K562 (cell line): Measurements from ENCODE around the gene EMC6. TPM values are rescaled to one million over a fixed set of nuclear protein-coding genes. Genes with fewer than 3 reads are reported as not detected.

Experiments used
- ARID1B ChIP-seq: fragments of 450-650 bp; IDR thresholded peaks from 2 replicates; pipeline ENCODE4 v1.6.1; 2016; ENCODE audit warnings: antibody characterized with exemption, mild to moderate bottlenecking, inconsistent platforms
- CBFA2T2 ChIP-seq: fragments of 450-650 bp; conservative IDR thresholded peaks from 2 replicates; pipeline ENCODE4 v1.6.1; 2017; ENCODE audit warnings: mild to moderate bottlenecking
- CREB3L1 ChIP-seq: fragments of 450-650 bp; IDR thresholded peaks from 2 replicates; pipeline ENCODE4 v1.6.1; 2014; ENCODE audit warnings: low read depth, mild to moderate bottlenecking, moderate library complexity, borderline replicate concordance
- CREM ChIP-seq: IDR thresholded peaks from 2 replicates; pipeline ENCODE4 v1.6.1; 2014; ENCODE audit warnings: antibody characterized with exemption, low read depth
- CTCFL ChIP-seq: IDR thresholded peaks from 2 replicates; pipeline ENCODE4 v1.6.1; 2011; ENCODE audit warnings: borderline replicate concordance, low read depth, mild to moderate bottlenecking, moderate library complexity, low read length; ENCODE audit not compliant: insufficient read depth, poor library complexity, severe bottlenecking
- CXXC5 ChIP-seq: fragments of 250-450 bp; sonication (Bioruptor Pico); IDR thresholded peaks from 2 replicates; pipeline ENCODE4 v1.8.0; 2022; ENCODE audit warnings: inconsistent platforms, mild to moderate bottlenecking, moderate library complexity
- ELF4 ChIP-seq: fragments of 450-650 bp; formaldehyde crosslinking; IDR thresholded peaks from 2 replicates; pipeline ENCODE4 v1.4.0; 2022; ENCODE audit warnings: missing genetic modification characterization
- GABPB1 ChIP-seq: sonication (generic); formaldehyde crosslinking; IDR thresholded peaks from 2 replicates; pipeline ENCODE4 v1.8.0; 2022; ENCODE audit warnings: mild to moderate bottlenecking, missing genetic modification reagents
- GATAD2A ChIP-seq: fragments of 450-650 bp; IDR thresholded peaks from 2 replicates; pipeline ENCODE4 v1.6.1; 2017
- HES1 ChIP-seq: fragments of 450-650 bp; IDR thresholded peaks from 2 replicates; pipeline ENCODE4 v1.6.1; 2016; ENCODE audit warnings: low read depth, mild to moderate bottlenecking, moderate library complexity
- IRF9 ChIP-seq: fragments of 450-650 bp; IDR thresholded peaks from 2 replicates; pipeline ENCODE4 v1.6.1; 2016; ENCODE audit warnings: missing biosample characterization, missing genetic modification characterization
- KLF10 ChIP-seq: fragments of 250-450 bp; sonication (Bioruptor Pico); IDR thresholded peaks from 2 replicates; pipeline ENCODE4 v1.6.1; 2021; ENCODE audit warnings: matching md5 sums
- LARP7 ChIP-seq: fragments of 450-650 bp; IDR thresholded peaks from 2 replicates; pipeline ENCODE4 v1.6.1; 2016
- MEIS2 ChIP-seq: fragments of 450-650 bp; IDR thresholded peaks from 2 replicates; pipeline ENCODE4 v1.6.1; 2014; ENCODE audit warnings: mild to moderate bottlenecking; ENCODE audit not compliant: partially characterized antibody
- NELFE ChIP-seq: IDR thresholded peaks from 2 replicates; pipeline ENCODE4 v1.6.1; 2011; ENCODE audit warnings: mild to moderate bottlenecking; ENCODE audit not compliant: insufficient read depth, insufficient read length
- NFIC ChIP-seq: fragments of 450-650 bp; IDR thresholded peaks from 2 replicates; pipeline ENCODE4 v1.6.1; 2017; ENCODE audit warnings: mild to moderate bottlenecking, inconsistent platforms
- PKNOX1 ChIP-seq: fragments of 450-650 bp; IDR thresholded peaks from 2 replicates; pipeline ENCODE4 v1.6.1; 2016
- TCFL5 ChIP-seq: fragments of 250-450 bp; sonication (Bioruptor Pico); conservative IDR thresholded peaks from 2 replicates; pipeline ENCODE4 v1.6.1; 2021; ENCODE audit warnings: mild to moderate bottlenecking, moderate library complexity, matching md5 sums
- TFAP4 ChIP-seq: sonication (generic); formaldehyde crosslinking; IDR thresholded peaks from 2 replicates; pipeline ENCODE4 v1.8.0; 2022; ENCODE audit warnings: missing genetic modification reagents, mild to moderate bottlenecking, moderate library complexity, borderline replicate concordance
- TRIM28 ChIP-seq: fragments of 450-650 bp; IDR thresholded peaks from 2 replicates; pipeline ENCODE4 v1.6.1; 2017
- ZBTB17 ChIP-seq: fragments of 450-650 bp; formaldehyde crosslinking; IDR thresholded peaks from 2 replicates; pipeline ENCODE4 v1.4.0; 2020; ENCODE audit warnings: mild to moderate bottlenecking
- ZNF311 ChIP-seq: fragments of 250-450 bp; sonication (Bioruptor Pico); IDR thresholded peaks from 2 replicates; pipeline ENCODE4 v1.4.0; 2020; ENCODE audit warnings: mild to moderate bottlenecking, moderate library complexity
- polyA plus RNA-seq, 8 experiments: library from polyadenylated mRNA; depleted of rRNA in 4 of 8; stranded (reverse) in 5 of 8; unstranded in 3 of 8; fragments of >200 nt; fragmentation: Nextera tagmentation in 2 of 8; fragmentation: Illumina TruSeq in 1 of 8; extraction: Ambion mirVana in 2 of 8; extraction: Trizol in 1 of 8; gene quantifications; 2 replicates each; pipeline versions ENCODE4 v1.2.1 to v1.2.3, GENCODE V29; 2011 to 2014; ENCODE audit warnings: inconsistent platforms in 1 of 8, missing spikeins in 1 of 8
- total RNA-seq, 7 experiments: library from RNA; depleted of rRNA in 6 of 7; stranded (reverse); fragments of >200 nt in 6 of 7; fragmentation: Illumina TruSeq in 2 of 7; extraction: Trizol in 2 of 7; gene quantifications; 2 replicates each; pipeline versions ENCODE4 v1.2.1 to v1.2.3, GENCODE V29; 2011 to 2021; ENCODE audit warnings: low replicate concordance in 1 of 7

Gene EMC6
- total and polyA plus RNA-seq, 9 of the 15 experiments (the other 6 are each of a cell fraction or from before 2014, with no cell fraction given), result 2.9 to 136 (median 24.9) TPM

- TF ChIP-seq GABPB1 (CRISPR knock-in tag) (no peak), TRIM28 (no peak), TFAP4 (CRISPR knock-in tag) (peak; percentile 86), IRF9 (tag) (no peak), NELFE (no peak), LARP7 (no peak), ARID1B (peak; percentile 62), TCFL5 (CRISPR knock-in tag) (no peak), KLF10 (CRISPR knock-in tag) (no peak), CXXC5 (CRISPR knock-in tag) (peak; percentile 47; the same call in 1 of the 2 replicates), CREB3L1 (no peak), ZBTB17 (CRISPR knock-in tag) (no peak), CTCFL (peak; percentile 1), PKNOX1 (peak; percentile 42), ZNF311 (no peak), CREM (0 out of 2 replicates have a peak, but pooled peaks have one; percentile 44), HES1 (no peak), GATAD2A (no peak), ELF4 (CRISPR knock-in tag) (no peak), NFIC (peak; percentile 85), MEIS2 (peak; percentile 29), CBFA2T2 (peak; percentile 71)
Measured at GRCh38 chr17:3667366-3668278, 990 bp upstream of the EMC6 start (continued).
